ENCODE data around the gene BMPER.

DNA sequence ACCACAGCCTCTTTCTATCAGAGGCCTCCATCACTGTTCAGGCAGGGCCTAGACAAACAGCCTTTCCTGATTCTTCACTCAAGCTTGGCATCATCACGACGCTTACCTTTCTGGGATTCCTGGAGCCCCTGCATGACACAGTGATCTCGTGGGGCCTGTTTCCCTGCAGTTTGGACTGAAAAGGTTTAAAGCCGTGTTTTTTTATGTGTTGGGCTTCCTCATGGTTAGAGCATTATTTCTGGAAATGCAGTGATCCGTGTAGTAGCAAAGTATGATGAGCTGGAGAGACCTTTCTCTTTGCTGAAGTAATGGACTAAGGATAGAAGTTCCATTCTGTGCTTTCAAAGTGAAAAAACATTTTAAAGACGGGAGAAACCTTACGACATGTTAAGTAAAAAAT lies 169.1 kb downstream of the BMPER start:
- TF ChIP-seq, protein P1, sequence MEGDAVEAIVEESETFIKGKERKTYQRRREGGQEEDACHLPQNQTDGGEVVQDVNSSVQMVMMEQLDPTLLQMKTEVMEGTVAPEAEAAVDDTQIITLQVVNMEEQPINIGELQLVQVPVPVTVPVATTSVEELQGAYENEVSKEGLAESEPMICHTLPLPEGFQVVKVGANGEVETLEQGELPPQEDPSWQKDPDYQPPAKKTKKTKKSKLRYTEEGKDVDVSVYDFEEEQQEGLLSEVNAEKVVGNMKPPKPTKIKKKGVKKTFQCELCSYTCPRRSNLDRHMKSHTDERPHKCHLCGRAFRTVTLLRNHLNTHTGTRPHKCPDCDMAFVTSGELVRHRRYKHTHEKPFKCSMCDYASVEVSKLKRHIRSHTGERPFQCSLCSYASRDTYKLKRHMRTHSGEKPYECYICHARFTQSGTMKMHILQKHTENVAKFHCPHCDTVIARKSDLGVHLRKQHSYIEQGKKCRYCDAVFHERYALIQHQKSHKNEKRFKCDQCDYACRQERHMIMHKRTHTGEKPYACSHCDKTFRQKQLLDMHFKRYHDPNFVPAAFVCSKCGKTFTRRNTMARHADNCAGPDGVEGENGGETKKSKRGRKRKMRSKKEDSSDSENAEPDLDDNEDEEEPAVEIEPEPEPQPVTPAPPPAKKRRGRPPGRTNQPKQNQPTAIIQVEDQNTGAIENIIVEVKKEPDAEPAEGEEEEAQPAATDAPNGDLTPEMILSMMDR (conservative IDR thresholded peaks at IDR 0.05), result no peak
- no peak for TF ChIP-seq EZH2 (IDR thresholded peaks at IDR 0.05; ENCODE audit: low read depth)
